NCI-H345 (cell line): ENCODE measurements around the gene CABP4.

Experiments used
- DNase-seq: peaks from one replicate; lab custom pipeline; 2025; lab: John Stamatoyannopoulos, UW

CABP4 gene

GRCh38 chr11:67455054-67455453, at the start of gene CABP4:
Gene CABP4, plus strand, starts transcription at chr11:67455354. Its CDS starts 70 bp downstream, at chr11:67455424.
- DNase-seq, result no peak

GRCh38 chr11:67405688-67406339, 49.3 kb upstream of the CABP4 start:
- DNase-seq, result no peak

- DNase-seq, result no peak
Measured at GRCh38 chr11:67406420-67406968, 48.7 kb upstream of the CABP4 start.

GRCh38 chr11:67406969-67407687, 48.0 kb upstream of the CABP4 start:
- peak; percentile 17 for DNase-seq

GRCh38 chr11:67407688-67408163, 47.4 kb upstream of the CABP4 start:
- no peak for DNase-seq

GRCh38 chr11:67408437-67409200, 46.5 kb upstream of the CABP4 start:
- no peak for DNase-seq

- no peak for DNase-seq
Measured at GRCh38 chr11:67409261-67409666, 45.9 kb upstream of the CABP4 start.

GRCh38 chr11:67409781-67410368, 45.3 kb upstream of the CABP4 start:
- no peak for DNase-seq

- DNase-seq, result no peak
Measured at GRCh38 chr11:67410369-67410831, 44.8 kb upstream of the CABP4 start.

- no peak for DNase-seq
Measured at GRCh38 chr11:67410984-67411784, 44.0 kb upstream of the CABP4 start.

- DNase-seq, result no peak
Measured at GRCh38 chr11:67411785-67412152, 43.4 kb upstream of the CABP4 start.

- no peak for DNase-seq
Measured at GRCh38 chr11:67412495-67413179, 42.5 kb upstream of the CABP4 start.

GRCh38 chr11:67413266-67413849, 41.8 kb upstream of the CABP4 start:
- DNase-seq, result no peak

GRCh38 chr11:67415501-67416304, 39.5 kb upstream of the CABP4 start, which contains the start of gene CARNS1:
Gene CARNS1, plus strand, starts transcription at chr11:67415678. Its CDS starts 522 bp downstream, at chr11:67416200.
- DNase-seq, result no peak

- DNase-seq, result peak; percentile 94
Measured at GRCh38 chr11:67416416-67417335, 38.5 kb upstream of the CABP4 start.

GRCh38 chr11:67417425-67417824, 37.7 kb upstream of the CABP4 start:
- no peak for DNase-seq

GRCh38 chr11:67418476-67419281, 36.5 kb upstream of the CABP4 start:
- peak; percentile 74 for DNase-seq
